IPS-NIHi7 (cell line): ENCODE data around the gene PDE4B.
"Not testable (repeated sequence)": the region's sequence is repeated elsewhere in the genome, so short reads cannot be mapped to it uniquely, and the experiment has no call there.

Experiments used
- DNase-seq: peaks from one replicate; pipeline ENCODE4 v3.0.0; 2012; ENCODE audit warnings: mixed read lengths; ENCODE audit errors: extremely low spot score

The PDE4B gene

DNA sequence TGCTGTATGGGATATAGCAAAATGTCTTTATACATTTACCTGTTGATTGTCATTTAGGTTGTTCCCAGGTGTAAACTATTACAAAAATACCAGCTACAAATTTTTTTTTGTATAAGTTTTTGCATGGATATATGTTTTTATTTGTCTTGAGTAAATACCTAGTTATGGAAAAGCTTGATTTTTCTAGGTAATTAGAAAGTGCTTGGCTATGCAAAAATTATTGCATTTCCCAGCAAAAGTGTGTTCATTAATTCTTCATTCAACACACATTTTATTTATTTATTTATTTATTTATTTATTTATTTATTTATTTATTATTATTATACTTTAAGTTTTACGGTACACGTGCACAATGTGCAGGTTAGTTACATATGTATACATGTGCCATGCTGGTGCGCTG, 22.1 kb downstream of the PDE4B start:
- no peak for DNase-seq

GRCh38 chr1:65817891-65818290, 25.2 kb downstream of the PDE4B start:
- no peak for DNase-seq

DNA sequence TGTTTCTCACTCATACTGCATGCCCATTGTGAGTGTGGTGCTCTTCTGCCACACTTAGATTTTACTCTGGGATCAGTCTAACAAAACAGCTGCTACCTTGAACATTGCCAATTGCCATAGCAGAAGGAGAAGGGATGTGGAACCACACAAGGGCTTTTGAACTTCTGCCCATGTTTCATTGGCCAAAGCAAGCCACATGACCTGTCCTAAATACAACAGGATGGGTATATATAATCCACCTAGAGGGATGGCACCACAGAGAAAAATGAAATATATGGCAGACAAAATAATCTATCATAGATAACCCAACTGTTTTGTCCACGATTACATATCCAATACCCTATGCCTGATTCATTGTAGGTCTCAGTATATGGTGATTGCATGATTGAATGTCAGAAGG, 26.3 kb downstream of the PDE4B start:
- DNase-seq = no peak

DNA sequence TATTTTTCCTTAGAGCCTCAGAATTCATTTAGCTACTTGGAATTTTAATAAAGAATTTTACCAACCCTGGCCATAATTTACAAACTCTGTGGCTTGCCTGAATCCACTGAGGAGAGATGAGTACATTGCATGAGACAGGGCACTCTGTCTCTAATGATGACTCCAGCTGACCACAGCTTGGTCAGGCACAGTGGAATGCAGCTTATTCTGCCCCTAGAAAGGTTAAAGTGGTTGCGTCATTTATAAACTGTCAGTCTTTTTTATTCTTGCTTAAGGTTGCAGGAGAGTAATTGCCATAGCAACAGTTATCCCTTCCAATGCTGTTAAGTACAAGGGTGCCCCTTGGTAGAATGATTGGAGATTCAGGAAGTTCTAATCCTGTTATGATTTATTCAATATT, 28.3 kb downstream of the PDE4B start:
- DNase-seq = no peak

- DNase-seq = no peak
Observed at GRCh38 chr1:65821386-65821785, 28.7 kb downstream of the PDE4B start.

DNA sequence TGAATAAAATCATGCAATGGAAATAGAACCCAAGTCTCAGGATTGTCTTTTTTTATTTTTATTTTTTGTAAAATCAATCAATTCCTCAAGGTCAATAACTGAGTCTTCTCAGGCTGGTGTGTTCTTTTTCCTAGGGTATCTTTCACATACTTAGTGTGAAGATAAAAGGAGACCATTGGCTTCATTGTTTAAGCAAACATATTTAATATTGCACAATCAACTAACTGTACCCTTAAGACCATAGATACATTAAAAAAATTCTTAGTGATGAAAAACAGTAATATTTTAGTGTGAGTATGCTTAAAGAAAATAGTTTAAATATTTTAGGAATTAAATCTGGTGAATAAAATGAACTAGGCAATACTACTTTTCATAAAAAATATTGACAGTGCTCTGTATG, 31.4 kb downstream of the PDE4B start:
- no peak for DNase-seq

DNA sequence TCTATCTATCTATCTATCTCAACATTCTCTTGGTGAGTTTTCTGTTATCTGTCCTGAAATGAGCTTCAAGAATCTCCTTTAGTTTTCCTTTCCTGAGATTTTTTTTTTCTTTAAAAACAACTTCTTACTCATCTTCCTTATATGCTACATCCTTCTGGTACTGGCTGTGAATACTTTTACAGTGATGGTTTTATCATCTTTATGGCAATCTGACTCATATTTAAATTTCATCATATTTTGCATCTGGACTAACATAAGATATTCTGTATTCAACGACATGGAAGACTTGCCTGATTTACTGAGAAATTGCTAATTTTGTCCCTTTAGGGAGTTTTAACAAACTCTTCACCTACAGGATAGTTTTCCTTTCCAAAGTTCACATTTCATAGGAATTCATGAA, 33.0 kb downstream of the PDE4B start:
- no peak for DNase-seq

DNA sequence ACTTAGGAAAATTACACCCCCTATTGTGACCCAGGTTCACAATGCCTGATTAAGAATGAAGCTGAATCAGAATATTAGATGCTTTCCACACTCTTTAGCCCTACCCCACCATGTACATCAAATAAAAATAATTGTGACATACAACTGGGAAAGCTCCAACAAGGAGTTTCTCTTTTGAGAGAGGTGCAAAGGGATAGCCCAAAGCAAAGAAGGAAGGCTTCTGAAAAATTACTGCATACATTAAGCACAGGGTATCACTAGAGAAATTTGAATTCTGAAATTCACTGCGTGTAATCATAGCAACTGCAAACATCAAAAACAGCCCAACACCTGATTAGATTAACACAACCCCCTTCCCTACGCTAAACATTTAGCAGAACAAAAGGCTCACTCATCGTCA, 34.1 kb downstream of the PDE4B start:
- DNase-seq = no peak

DNA sequence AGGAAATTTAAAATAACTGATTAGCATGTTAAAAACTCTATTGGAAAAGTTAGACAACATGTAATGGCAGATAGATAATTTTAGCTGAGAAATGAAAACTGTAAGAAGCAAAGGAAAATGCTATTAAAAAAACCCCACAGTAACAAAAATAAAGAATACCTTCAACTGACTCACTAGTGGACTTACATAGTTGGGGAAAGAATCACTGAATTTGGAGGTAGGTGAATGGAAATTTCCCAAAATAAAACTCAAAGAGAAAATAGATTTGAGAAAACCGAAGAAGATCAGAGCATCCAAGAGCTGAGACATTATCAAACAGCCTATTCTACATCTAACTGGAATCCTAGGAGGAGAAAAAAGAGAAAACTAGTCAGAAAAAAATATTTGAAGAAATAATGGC, 34.7 kb downstream of the PDE4B start:
- DNase-seq = no peak

- DNase-seq = no peak
Observed at GRCh38 chr1:65830306-65830705, 37.6 kb downstream of the PDE4B start.

DNA sequence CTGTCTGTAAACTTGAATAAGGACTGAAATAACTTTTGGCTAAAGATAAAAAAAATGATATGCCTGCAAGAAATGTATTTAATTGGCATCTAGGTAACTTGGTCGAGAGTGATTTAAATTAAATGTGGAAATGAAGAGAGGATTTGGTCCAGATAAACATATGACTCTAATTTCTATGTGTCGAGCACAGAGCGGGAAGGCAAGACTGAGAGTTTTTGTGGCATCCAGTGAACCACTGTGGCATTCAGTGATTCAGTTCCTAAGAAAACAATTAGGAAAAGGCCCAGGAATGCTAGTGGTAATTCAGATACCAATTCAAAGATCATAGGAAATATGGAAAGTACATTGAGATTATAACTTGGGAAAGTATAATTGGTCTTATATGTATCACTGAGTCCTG, 39.6 kb downstream of the PDE4B start:
- no peak for DNase-seq

DNA sequence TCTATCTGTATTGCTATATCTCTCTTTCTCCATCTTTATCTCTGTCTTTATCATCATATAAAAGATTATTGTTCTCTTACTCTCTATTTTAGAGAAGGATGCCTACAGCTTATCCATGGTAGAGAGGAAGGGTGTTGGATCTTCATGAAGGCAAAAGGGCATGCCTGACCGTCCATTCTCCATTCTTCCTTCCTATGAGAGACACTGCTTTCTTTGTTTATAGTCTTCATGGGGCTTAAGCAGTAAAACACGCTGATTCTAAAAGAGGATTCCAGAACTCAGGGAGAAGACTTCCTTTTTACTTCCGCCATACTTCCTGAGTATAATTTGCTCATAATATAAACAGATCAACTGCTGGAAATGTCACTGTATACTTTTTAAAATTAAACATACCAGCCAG, 44.0 kb downstream of the PDE4B start:
- DNase-seq = no peak

GRCh38 chr1:65840683-65841082, 48.0 kb downstream of the PDE4B start:
- no peak for DNase-seq

DNA sequence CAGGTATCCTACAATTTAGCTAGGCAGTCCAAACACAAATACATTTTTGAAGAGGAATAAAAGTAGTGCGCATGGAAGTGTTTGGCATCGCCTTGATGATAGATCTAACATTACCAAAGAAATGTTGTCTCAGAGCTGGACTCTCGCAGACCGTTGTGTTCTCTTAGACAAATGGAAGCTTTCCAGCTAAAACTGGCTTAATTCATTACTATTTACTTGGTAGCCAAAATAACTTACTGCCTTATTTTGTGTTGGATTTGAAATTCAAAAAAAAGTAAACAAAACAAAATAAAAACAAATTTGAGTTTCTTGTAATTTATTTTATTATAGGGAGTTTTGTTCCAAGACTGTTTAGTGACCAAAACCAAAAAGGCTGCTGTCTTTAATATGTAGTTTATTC, 51.6 kb downstream of the PDE4B start:
- no peak for DNase-seq

- no peak for DNase-seq
Observed at GRCh38 chr1:65844821-65845534, 52.3 kb downstream of the PDE4B start.

DNA sequence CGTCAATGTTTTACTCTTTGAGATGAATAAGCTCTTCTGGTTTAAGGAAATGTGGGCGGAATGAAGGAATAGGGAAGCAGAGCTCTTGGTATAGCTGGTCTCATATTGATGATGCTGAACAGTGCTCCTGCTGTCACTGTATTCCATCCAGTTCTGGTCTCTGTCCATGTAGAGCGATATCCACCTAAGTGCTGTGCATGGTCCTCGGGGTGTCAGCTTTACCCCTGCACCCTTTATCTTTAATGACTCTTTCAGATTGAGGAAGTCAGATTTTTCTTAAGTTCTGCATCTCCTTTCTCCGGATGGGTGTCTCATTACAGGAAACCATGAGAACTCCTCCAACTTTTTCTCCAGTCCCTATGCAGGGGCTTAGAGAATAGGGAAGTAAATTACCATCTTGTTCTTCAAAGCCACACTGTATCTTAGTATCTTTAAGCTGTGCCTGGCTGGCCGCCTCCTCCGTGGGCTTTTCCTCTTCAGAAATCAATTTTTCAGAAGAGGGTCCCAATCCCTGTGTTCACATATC, 52.9 kb downstream of the PDE4B start:
- no peak for DNase-seq

- DNase-seq = no peak
Observed at GRCh38 chr1:65846866-65847265, 54.2 kb downstream of the PDE4B start.

DNA sequence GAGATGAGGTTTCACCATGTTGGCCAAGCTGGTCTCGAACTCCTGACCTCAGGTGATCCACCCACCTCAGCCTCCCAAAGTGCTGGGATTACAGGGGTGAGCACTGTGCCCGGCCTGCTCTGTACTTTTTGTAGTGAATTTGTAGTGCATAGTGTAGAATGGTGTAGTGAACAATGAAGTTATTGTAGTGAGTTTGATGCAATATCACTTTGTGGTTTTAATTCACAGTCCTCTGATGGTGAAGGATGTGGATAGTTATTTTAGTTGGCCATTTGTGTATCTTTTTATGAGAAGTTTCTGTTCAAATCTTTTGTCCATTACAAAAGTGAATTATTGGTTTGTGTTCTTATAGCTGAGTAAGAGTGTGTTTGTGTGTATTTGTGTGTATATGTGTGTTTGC, 57.6 kb downstream of the PDE4B start:
- no peak for DNase-seq

DNA sequence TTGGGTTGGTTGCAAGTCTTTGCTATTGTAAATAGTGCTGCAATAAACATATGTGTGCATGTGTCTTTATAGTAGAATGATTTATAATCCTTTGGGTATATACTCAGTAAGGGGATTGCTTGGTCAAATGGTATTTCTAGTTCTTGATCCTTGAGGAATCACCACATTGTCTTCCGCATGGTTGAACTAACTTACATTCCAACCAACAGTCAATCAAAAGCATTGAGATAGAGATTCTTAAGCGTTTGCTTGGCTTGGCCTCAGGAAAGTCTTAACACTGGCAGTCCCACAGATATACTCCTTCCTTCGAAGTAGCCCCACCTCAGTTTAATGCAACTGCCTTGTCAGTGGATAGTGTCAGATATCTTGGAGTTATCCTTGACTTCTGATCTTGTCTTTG, 63.9 kb downstream of the PDE4B start:
- DNase-seq = not testable (repeated sequence)

DNA sequence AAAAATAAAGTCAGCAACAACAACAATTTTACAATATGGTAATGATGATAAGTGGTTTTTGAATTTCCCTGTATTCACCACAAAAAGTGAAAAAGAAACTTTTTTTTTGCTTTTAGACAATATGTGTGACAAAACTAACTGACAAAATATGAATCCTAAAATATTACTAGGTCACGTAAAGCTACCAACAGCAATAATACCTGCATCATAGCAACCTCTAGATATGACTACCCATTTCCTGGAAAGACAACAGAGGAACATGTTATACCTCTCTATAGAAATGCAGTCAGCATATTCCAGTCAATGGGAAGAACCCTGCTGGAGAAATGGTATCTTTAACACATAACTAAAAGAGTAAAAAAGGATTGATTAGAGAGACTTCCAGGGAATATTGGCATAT, 73.7 kb downstream of the PDE4B start:
- DNase-seq = no peak

DNA sequence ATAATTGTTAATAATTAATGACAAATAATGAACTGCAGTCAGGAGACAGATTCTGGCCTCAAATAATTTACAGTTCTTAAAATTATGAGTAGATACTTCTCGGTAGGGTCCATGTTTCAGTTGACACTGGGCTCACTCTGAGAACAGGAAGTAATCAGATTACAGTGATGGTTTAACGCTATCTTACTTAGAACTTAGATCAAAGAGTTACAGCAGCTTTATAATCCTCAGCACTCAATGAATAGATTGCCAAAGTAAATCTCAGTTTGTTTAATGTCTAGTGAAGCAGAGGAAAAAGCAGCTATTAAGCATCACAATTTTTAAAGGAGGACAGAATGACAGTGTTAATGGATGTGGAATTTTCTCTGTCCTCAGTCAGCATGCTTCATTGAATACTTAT, 79.6 kb downstream of the PDE4B start:
- DNase-seq = no peak

GRCh38 chr1:65878342-65878741, 85.6 kb downstream of the PDE4B start:
- not testable (repeated sequence) for DNase-seq

GRCh38 chr1:65880611-65881010, 87.9 kb downstream of the PDE4B start:
- DNase-seq = no peak

GRCh38 chr1:65881067-65881594, 88.4 kb downstream of the PDE4B start:
- DNase-seq = no peak
